KMS-11 (cell line): Measurements from ENCODE around the gene RPS27.
"Not testable (repeated sequence)": the region's sequence is repeated elsewhere in the genome, so short reads cannot be mapped to it uniquely, and the experiment has no call there.

ENCODE experiments used
- H2AFZ ChIP-seq: fragments of 200-600 bp; sonication (generic); 2 replicates; pipeline ENCODE4 v1.6.1; 2016; ENCODE audit warnings: antibody characterized with exemption, mixed run types, low read depth
- H3K27ac ChIP-seq: fragments of 200-600 bp; sonication (generic); 2 replicates; pipeline ENCODE4 v1.6.1; 2016; ENCODE audit warnings: mild to moderate bottlenecking, mixed run types
- H3K27me3 ChIP-seq: fragments of 200-600 bp; sonication (generic); 2 replicates; pipeline ENCODE4 v1.6.1; 2017; ENCODE audit warnings: mild to moderate bottlenecking, low read depth, mixed run types, moderate library complexity; ENCODE audit not compliant: insufficient read depth
- H3K36me3 ChIP-seq: fragments of 200-600 bp; sonication (generic); 2 replicates; pipeline ENCODE4 v1.6.1; 2017; ENCODE audit warnings: mild to moderate bottlenecking, mixed run types; ENCODE audit not compliant: insufficient read depth
- H3K4me1 ChIP-seq: fragments of 200-600 bp; sonication (generic); 2 replicates; pipeline ENCODE4 v1.6.1; 2016; ENCODE audit warnings: mild to moderate bottlenecking, low read depth, mixed run types; ENCODE audit not compliant: poor library complexity, severe bottlenecking
- H3K4me2 ChIP-seq: fragments of 200-600 bp; sonication (generic); 2 replicates; pipeline ENCODE4 v1.7.0; 2016; ENCODE audit warnings: mild to moderate bottlenecking, mixed run types
- H3K4me3 ChIP-seq: fragments of 200-600 bp; sonication (generic); IDR thresholded peaks from 2 replicates; pipeline ENCODE4 v1.6.1; 2017; ENCODE audit warnings: low read depth, low read length, mixed read lengths; ENCODE audit not compliant: insufficient read depth
- H3K79me2 ChIP-seq: fragments of 200-600 bp; sonication (generic); 2 replicates; pipeline ENCODE4 v1.6.1; 2016; ENCODE audit warnings: low read depth, mixed run types; ENCODE audit not compliant: insufficient read depth
- H3K9ac ChIP-seq: fragments of 200-600 bp; sonication (generic); 2 replicates; pipeline ENCODE4 v1.6.1; 2016; ENCODE audit warnings: mild to moderate bottlenecking, mixed run types
- H4K20me1 ChIP-seq: fragments of 200-600 bp; sonication (generic); 2 replicates; pipeline ENCODE4 v1.6.1; 2016; ENCODE audit warnings: mild to moderate bottlenecking, mixed run types; ENCODE audit not compliant: insufficient read depth
- CTCF ChIP-seq: fragments of 200-600 bp; sonication (generic); conservative IDR thresholded peaks from 2 replicates; pipeline ENCODE4 v1.6.1; 2017; ENCODE audit warnings: low read depth, mild to moderate bottlenecking, antibody characterized with exemption, low read length, moderate library complexity, mixed read lengths

Gene RPS27

DNA sequence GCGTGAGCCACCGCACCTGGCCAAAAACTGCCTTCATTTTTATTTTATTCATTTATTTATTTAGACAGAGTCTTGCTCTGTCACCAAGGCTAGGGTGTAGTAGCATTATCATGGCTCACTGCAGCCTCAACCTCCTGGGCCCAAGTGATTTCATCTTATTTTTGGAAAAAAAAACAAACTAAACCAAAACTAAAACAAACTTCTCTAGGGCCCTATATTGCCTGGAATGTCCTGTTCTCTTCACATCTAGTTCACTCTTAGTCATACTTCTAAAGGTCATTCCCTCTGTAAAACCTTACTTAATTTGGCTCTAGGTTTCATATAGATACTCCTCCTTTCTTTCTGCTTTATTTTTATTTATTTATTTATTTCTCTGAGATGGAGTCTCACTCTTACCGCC lies 15.6 kb downstream of the RPS27 start:
- H2AFZ ChIP-seq = no peak overlapping the region
- H3K36me3 ChIP-seq = no peaks in the 10 kb centered on the region
- TF ChIP-seq CTCF = no peak
- no peaks in the 10 kb centered on the region for H3K4me1 ChIP-seq
- no peaks in the 10 kb centered on the region for H3K79me2 ChIP-seq
- H4K20me1 ChIP-seq = no peaks in the 10 kb centered on the region
- no peak overlapping the region for H3K9ac ChIP-seq
- no peak overlapping the region for H3K4me2 ChIP-seq
- no peaks in the 10 kb centered on the region for H3K27me3 ChIP-seq
- no peak overlapping the region for H3K27ac ChIP-seq
- H3K4me3 ChIP-seq = no peak overlapping the region

- Histone ChIP-seq H3K27me3 (no peaks in the 10 kb centered on the region), H3K79me2 (no peaks in the 10 kb centered on the region), H2AFZ (no peak overlapping the region), H3K4me1 (peaks cover 12% of the 10 kb centered on the region), H3K36me3 (no peaks in the 10 kb centered on the region), H3K4me3 (no peak overlapping the region), H3K27ac (no peak overlapping the region), H3K9ac (no peak overlapping the region), H4K20me1 (no peaks in the 10 kb centered on the region), H3K4me2 (no peak overlapping the region)
- no peak for TF ChIP-seq CTCF
These were observed 21.6 kb downstream of the RPS27 start for GRCh38 chr1:154012129-154012528.

DNA sequence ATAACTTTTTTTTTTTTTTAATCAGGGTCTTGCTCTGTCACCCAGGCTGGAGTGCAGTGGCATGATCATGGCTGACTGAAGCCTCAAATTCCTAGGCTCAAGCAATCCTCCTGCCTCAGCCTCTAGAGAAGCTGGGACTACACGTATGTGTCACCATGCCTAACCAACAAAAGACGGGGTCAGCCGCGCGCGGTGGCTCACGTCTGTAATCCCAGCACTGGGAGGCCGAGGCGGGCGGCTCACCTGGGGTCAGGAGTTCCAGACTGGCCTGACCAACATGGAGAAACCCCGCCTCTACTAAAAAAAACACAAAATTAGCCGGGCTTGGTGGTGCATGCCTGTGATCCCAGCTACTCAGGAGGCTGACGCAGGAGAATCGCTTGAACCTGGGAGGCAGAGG lies 22.0 kb downstream of the RPS27 start:
- not testable (repeated sequence) for H3K36me3 ChIP-seq, H3K9ac ChIP-seq, H4K20me1 ChIP-seq, H3K27me3 ChIP-seq, H3K79me2 ChIP-seq, H3K27ac ChIP-seq, H2AFZ ChIP-seq, H3K4me2 ChIP-seq, H3K4me3 ChIP-seq
- H3K4me1 ChIP-seq = peaks cover 12% of the 10 kb centered on the region

- H3K9ac ChIP-seq = no peak overlapping the region
- no peak overlapping the region for H3K4me3 ChIP-seq
- no peaks in the 10 kb centered on the region for H3K36me3 ChIP-seq
- TF ChIP-seq CTCF = no peak
- no peaks in the 10 kb centered on the region for H3K27me3 ChIP-seq
- H3K79me2 ChIP-seq = no peaks in the 10 kb centered on the region
- no peak overlapping the region for H3K27ac ChIP-seq
- peaks cover 12% of the 10 kb centered on the region for H3K4me1 ChIP-seq
- peak overlapping the region; percentile 4; the same call in 1 of the 2 replicates for H3K4me2 ChIP-seq
- H2AFZ ChIP-seq = peak overlapping the region; percentile 2; the same call in 1 of the 2 replicates
- H4K20me1 ChIP-seq = no peaks in the 10 kb centered on the region
These were observed 23.8 kb downstream of the RPS27 start for GRCh38 chr1:154014154-154014907.

DNA sequence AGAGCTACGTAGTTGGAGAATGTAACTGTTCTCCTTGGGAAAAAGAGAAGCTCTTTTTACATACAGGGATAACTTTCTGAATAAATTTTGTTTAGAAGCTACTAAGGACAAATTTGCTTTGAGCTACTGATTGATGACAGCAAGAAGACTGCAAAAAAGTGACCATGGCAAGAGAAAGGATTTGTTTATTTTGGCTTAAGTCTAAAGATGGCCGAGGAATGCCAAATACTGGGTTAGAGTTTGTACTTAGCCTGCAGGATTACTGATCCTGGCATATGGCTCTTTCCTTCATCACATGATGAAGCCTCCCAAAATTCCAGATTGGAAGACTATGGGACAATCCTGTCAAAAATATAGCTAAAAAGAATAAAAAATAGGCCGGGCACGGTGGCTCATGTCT lies 28.7 kb downstream of the RPS27 start:
- no peak overlapping the region for H2AFZ ChIP-seq
- H3K27me3 ChIP-seq = no peaks in the 10 kb centered on the region
- H3K27ac ChIP-seq = no peak overlapping the region
- no peaks in the 10 kb centered on the region for H3K79me2 ChIP-seq
- TF ChIP-seq CTCF = no peak
- H4K20me1 ChIP-seq = no peaks in the 10 kb centered on the region
- H3K4me1 ChIP-seq = peaks cover 4% of the 10 kb centered on the region
- H3K9ac ChIP-seq = no peak overlapping the region
- no peak overlapping the region for H3K4me2 ChIP-seq
- no peak overlapping the region for H3K4me3 ChIP-seq
- H3K36me3 ChIP-seq = no peaks in the 10 kb centered on the region
